Upper lobe of left lung (tissue), 4 donors: ENCODE data around the gene METRNL.

Experiments
- EP300 ChIP-seq, 4 donors: sonication (generic); formaldehyde crosslinking; IDR thresholded peaks; one replicate each; pipeline ENCODE4 v1.5.1; 2017; ENCODE audit warnings: antibody characterized with exemption in 4 of 4, control low read depth in 2 of 4
- POLR2A ChIP-seq, 4 donors: fragments of 450-650 bp; IDR thresholded peaks; one replicate each; pipeline ENCODE4 v1.5.1; 2016 to 2017; ENCODE audit warnings: antibody characterized with exemption in 4 of 4, mild to moderate bottlenecking in 2 of 4
- POLR2AphosphoS5 ChIP-seq, 2 donors: sonication (generic); formaldehyde crosslinking; IDR thresholded peaks; one replicate each; pipeline ENCODE4 v1.5.1; 2017; ENCODE audit warnings: antibody characterized with exemption in 2 of 2
- TF ChIP-seq, protein P1 (sequence below), 6 experiments: fragments of 450-650 bp in 4 of 6; fragments of 200-600 bp in 2 of 6; sonication (generic) in 2 of 6; IDR thresholded peaks; one replicate each; pipeline ENCODE4 v1.5.1; 2016 to 2019; ENCODE audit warnings: antibody characterized with exemption in 6 of 6

DNA sequence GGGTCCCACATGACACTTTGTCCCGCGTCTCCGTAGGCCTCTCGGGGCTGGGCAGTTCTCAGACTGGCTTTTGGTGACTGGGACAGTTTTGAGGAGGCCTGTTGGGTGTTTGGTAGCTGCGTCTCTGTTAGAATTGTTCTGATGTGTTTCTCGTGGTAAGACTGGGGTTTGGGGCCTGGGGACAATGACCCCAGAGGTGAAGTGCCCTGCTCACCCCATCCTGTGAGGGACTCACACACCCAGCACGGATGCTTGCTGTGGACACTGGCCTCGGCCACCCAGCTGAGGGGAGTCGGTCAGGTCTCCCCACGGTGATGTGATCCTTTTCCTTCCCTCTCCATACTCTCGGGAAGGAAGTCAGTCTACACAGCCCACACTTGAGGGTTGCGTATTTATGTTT, 50.3 kb downstream of the METRNL start:
- TF ChIP-seq, protein P1, sequence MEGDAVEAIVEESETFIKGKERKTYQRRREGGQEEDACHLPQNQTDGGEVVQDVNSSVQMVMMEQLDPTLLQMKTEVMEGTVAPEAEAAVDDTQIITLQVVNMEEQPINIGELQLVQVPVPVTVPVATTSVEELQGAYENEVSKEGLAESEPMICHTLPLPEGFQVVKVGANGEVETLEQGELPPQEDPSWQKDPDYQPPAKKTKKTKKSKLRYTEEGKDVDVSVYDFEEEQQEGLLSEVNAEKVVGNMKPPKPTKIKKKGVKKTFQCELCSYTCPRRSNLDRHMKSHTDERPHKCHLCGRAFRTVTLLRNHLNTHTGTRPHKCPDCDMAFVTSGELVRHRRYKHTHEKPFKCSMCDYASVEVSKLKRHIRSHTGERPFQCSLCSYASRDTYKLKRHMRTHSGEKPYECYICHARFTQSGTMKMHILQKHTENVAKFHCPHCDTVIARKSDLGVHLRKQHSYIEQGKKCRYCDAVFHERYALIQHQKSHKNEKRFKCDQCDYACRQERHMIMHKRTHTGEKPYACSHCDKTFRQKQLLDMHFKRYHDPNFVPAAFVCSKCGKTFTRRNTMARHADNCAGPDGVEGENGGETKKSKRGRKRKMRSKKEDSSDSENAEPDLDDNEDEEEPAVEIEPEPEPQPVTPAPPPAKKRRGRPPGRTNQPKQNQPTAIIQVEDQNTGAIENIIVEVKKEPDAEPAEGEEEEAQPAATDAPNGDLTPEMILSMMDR (IDR thresholded peaks at IDR 0.05), result no peak
- TF ChIP-seq POLR2A (IDR thresholded peaks at IDR 0.05) (no peak), POLR2AphosphoS5 (IDR thresholded peaks at IDR 0.05) (no peak), EP300 (IDR thresholded peaks at IDR 0.05) (no peak)
